Measurements from ENCODE around the gene SORCS2. TPM values are rescaled to one million over a fixed set of nuclear protein-coding genes. Genes with fewer than 3 reads are reported as not detected.

SORCS2 gene
- total and polyA plus RNA-seq, 7 donors = 0.18 to 1.5 (median 0.36) TPM

GRCh38 chr4:7691982-7692381, 499.6 kb downstream of the SORCS2 start:
- no peak overlapping the region for H3K4me3 ChIP-seq
- intact Hi-C loops (cut with DNase I) = no loop called here
- H3K4me1 ChIP-seq = no peaks in the 10 kb centered on the region
- WGBS, 3 donors = 20 to 27% (median 26%) methylated on average over 8 of the region's 8 CpGs
- H3K27ac ChIP-seq = no peak overlapping the region
- no peaks in the 10 kb centered on the region for H3K36me3 ChIP-seq (ENCODE audit: insufficient read depth in 1 of 2, low read depth in 1 of 2)
- no peaks in the 10 kb centered on the region for H3K27me3 ChIP-seq (ENCODE audit: insufficient read depth in 3 of 3, low read length in 2 of 3)
- DNase-seq (peak in 1 of 2 donors; percentile 57), ATAC-seq (no peak)
- H3K9me3 ChIP-seq = no peaks in the 10 kb centered on the region
- TF ChIP-seq CTCF (IDR thresholded peaks at IDR 0.05) = no peak

- H3K36me3 ChIP-seq (ENCODE audit: insufficient read depth in 1 of 2, low read depth in 1 of 2) = no peaks in the 10 kb centered on the region
- TF ChIP-seq CTCF (IDR thresholded peaks at IDR 0.05) = no peak
- H3K27ac ChIP-seq = no peak overlapping the region
- ATAC-seq (no peak), DNase-seq (peak; percentile 1 to 15)
- 85 to 87% (median 86%) methylated on average over 18 of the region's 18 CpGs for WGBS, 3 donors
- intact Hi-C loops (cut with DNase I) = no loop called here
- H3K4me3 ChIP-seq = no peak overlapping the region
- no peaks in the 10 kb centered on the region for H3K9me3 ChIP-seq
- no peaks in the 10 kb centered on the region for H3K4me1 ChIP-seq
- no peaks in the 10 kb centered on the region for H3K27me3 ChIP-seq (ENCODE audit: insufficient read depth in 3 of 3, low read length in 2 of 3)
Measured at GRCh38 chr4:7692451-7693236, 500.3 kb downstream of the SORCS2 start.

- no peak for TF ChIP-seq CTCF (IDR thresholded peaks at IDR 0.05)
- Histone ChIP-seq H3K9me3 (no peaks in the 10 kb centered on the region), H3K4me3 (no peak overlapping the region), H3K36me3 (ENCODE audit: insufficient read depth in 1 of 2, low read depth in 1 of 2) (no peaks in the 10 kb centered on the region), H3K27me3 (ENCODE audit: insufficient read depth in 3 of 3, low read length in 2 of 3) (peaks cover 0 to 4% (median 0%) of the 10 kb centered on the region in 3 donors), H3K27ac (no peak overlapping the region), H3K4me1 (no peaks in the 10 kb centered on the region)
- ATAC-seq (no peak), DNase-seq (peak in 1 of 2 donors; percentile 48)
- intact Hi-C loops (cut with DNase I) = no loop called here
- WGBS, 3 donors = 79 to 84% (median 84%) methylated on average over 6 of the region's 6 CpGs
Measured at GRCh38 chr4:7693237-7693608, 500.9 kb downstream of the SORCS2 start.

- H3K27me3 ChIP-seq (ENCODE audit: insufficient read depth in 3 of 3, low read length in 2 of 3) = peaks cover 0 to 7% (median 0%) of the 10 kb centered on the region in 3 donors
- H3K36me3 ChIP-seq (ENCODE audit: insufficient read depth in 1 of 2, low read depth in 1 of 2) = no peaks in the 10 kb centered on the region
- peak; percentile 4 to 40 for DNase-seq
- TF ChIP-seq CTCF (IDR thresholded peaks at IDR 0.05) = no peak
- intact Hi-C loops (cut with DNase I) = no loop called here
- H3K4me1 ChIP-seq = no peaks in the 10 kb centered on the region
- H3K27ac ChIP-seq = no peak overlapping the region
- no peaks in the 10 kb centered on the region for H3K9me3 ChIP-seq
- ATAC-seq = no peak
- WGBS, 3 donors = 95 to 96% (median 95%) methylated on average over 12 of the region's 12 CpGs
- H3K4me3 ChIP-seq = no peak overlapping the region
Measured at GRCh38 chr4:7693711-7694110, 501.4 kb downstream of the SORCS2 start.

Data from psoas muscle (tissue), 8 donors.